HG03354 (cell line): ENCODE data around the gene PHRF1.

ENCODE experiments used
- ATAC-seq: cut with Tn5 transposase; IDR thresholded peaks from one replicate; pipeline ENCODE4 v1.9.1; 2021; ENCODE audit warnings: mild to moderate bottlenecking; ENCODE audit not compliant: unreplicated experiment, poor library complexity, severe bottlenecking

The PHRF1 gene

GRCh38 chr11:557328-558132, 18.7 kb upstream of the PHRF1 start:
- no peak for ATAC-seq

- no peak for ATAC-seq
Observed at GRCh38 chr11:558503-558902, 17.8 kb upstream of the PHRF1 start.

DNA sequence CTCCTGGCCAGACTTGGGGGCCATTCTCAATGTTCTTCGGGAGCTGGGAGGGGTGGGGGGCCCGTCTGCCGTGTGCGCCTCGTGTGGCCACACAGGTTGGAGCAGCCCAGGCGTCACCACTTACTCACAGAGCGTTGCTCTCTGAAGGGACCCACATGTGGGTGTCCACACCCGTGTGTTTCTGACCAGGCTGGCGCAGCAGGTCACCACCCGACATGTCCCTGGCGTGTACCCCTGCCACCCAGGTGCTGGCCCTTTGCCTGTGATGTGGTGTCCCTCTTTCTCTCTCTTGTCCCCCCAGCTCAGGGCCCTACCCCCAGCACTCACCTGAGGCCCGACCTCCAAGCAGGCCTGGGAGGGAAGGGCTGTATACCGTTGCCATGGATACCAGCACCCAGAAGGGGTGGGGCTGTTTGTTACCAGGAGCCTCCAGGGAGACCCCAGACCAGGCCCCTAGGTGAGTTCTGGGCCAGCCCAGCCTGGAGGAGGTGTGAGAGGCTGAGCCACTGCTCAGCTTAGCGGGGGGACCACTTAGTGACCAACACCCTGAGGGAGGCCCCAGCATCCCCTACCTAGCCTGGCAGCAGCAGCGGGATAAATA, 17.1 kb upstream of the PHRF1 start:
- ATAC-seq = no peak

- no peak for ATAC-seq
Observed at GRCh38 chr11:559712-560304, 16.5 kb upstream of the PHRF1 start.

- ATAC-seq = peak; percentile 82
Observed at GRCh38 chr11:560305-561147, 15.7 kb upstream of the PHRF1 start, which contains the start of the genes LMNTD2 and RASSF7. LMNTD2 (minus strand) TSS chr11:560738; CDS start chr11:560716, 22 bp downstream. RASSF7 (plus strand) TSS chr11:560970; CDS start chr11:561769, 799 bp downstream.

DNA sequence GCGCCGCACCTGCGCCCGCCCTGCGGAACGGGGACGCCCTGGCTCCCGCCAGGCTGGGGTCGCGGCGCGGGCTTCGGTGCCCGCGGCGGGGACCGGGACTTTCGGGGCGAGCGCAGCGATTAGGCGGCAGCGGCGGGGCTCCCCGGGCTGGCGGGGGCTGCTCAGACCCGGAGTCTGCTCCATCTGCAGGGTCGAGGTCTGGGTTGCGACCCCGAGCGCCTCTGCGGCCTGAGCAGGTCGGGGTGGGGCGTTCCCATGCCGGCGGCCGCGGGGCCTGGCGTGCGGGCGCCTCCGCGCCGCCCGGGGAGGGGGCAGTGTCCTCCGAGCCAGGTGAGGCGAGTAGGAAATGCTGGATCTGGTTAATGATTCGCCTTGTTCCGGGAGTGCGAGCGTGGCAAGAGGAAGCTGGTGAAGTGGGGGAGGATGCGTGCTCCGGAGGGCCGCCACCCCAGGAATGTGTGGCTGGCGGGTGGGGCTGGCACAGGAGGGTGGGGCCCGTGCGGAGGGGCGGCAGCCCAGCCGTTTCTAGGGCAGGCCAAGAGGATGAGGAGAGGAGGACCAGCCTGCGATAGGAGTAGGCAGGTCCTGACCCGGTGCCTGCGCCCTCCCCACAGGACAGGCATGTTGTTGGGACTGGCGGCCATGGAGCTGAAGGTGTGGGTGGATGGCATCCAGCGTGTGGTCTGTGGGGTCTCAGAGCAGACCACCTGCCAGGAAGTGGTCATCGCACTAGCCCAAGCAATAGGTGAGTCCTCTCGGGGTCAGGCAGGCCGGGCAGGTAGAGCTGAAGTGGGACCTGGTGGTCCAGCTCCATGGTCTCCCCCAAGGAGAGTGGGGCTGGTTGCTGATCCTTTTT, 14.9 kb upstream of the PHRF1 start:
- ATAC-seq = peak; percentile 42

DNA sequence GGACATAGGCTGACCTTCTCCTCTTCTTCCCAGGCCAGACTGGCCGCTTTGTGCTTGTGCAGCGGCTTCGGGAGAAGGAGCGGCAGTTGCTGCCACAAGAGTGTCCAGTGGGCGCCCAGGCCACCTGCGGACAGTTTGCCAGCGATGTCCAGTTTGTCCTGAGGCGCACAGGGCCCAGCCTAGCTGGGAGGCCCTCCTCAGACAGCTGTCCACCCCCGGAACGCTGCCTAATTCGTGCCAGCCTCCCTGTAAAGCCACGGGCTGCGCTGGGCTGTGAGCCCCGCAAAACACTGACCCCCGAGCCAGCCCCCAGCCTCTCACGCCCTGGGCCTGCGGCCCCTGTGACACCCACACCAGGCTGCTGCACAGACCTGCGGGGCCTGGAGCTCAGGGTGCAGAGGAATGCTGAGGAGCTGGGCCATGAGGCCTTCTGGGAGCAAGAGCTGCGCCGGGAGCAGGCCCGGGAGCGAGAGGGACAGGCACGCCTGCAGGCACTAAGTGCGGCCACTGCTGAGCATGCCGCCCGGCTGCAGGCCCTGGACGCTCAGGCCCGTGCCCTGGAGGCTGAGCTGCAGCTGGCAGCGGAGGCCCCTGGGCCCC, 14.1 kb upstream of the PHRF1 start:
- no peak for ATAC-seq

GRCh38 chr11:563066-563811, 13.0 kb upstream of the PHRF1 start:
- no peak for ATAC-seq

- no peak for ATAC-seq
Observed at GRCh38 chr11:563812-564578, 12.3 kb upstream of the PHRF1 start.

- ATAC-seq = no peak
Observed at GRCh38 chr11:565921-566509, 10.3 kb upstream of the PHRF1 start.

GRCh38 chr11:567011-567628, 9.2 kb upstream of the PHRF1 start:
- no peak for ATAC-seq

- ATAC-seq = peak; percentile 2
Observed at GRCh38 chr11:567629-568292, 8.5 kb upstream of the PHRF1 start.

DNA sequence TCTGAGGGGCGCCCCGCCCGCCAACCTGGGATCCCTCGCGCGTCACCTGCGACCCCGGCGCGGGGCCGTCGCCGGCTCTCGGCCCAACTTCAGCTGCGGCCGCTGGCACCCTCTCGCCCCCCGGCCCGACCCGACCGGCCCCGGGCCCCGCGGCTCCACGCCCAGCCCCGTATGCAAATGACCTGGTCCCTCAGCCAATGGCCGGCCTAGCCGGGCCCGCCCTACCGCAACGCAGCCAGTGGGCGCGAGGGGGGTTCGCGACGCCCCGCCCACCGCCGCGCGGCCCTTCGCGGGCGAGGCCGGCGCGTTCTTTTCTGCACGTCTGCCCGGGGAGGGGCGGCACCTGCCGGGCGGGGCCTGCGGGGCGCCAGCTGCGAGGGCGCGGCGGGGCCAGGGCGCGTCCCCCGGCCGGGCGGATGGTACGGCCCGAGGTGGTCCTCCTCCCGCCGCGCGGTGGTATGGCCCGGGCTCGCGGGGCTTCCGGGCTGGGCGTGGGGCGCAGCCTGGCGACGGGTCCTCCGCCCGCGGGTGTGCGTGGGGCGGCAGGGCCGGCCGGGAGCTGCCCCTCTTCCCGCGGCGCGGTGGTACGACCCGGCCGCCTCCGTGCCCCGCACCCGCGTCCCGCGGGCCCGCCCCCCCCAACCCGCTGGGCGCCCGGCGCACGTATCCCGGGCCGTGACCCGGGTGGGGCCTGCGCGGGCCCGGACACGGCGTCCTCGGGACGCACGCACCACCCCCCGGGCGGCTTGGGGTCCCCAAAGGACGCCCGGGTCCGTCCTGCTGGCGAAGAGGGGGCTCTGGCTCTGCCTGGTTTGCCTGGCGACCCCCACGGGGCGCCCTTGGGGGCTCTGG, 7.7 kb upstream of the PHRF1 start:
- peak; percentile 87 for ATAC-seq

DNA sequence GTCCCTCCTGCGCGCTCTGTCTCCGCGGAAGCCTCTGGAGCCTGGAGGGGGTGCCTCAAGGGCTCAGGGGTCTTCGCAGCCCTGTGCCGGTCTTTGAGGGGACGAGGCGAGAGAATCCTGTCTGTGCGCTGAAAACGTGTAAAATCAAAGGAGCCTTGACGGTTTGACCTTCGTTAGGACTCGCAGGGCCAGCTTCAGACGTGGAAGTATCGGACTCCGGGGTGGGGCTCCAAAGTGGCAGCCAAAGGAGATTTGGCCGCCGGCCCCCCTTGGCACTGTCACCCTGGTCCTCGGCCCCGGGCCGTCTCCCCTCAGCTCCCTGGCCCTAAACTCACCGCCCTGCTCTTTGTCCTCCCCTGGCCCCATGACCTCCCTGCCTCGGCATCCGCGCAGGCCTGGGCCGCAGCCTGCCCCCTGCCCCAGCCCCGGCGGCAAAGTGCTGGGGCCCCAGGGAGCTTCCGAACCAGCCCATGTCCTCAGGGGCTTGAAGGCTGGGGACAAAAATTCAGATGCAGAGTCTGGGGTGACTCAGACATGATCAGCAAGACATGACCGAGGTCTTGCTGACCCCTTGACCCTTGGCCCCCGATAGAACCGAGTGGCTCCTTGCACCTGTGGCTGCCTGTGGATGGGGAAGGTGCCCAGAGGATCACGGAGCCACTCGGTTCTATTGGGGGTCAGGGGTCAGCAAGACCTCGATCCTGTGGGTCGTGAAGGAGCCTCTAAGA, 6.9 kb upstream of the PHRF1 start:
- ATAC-seq = no peak

DNA sequence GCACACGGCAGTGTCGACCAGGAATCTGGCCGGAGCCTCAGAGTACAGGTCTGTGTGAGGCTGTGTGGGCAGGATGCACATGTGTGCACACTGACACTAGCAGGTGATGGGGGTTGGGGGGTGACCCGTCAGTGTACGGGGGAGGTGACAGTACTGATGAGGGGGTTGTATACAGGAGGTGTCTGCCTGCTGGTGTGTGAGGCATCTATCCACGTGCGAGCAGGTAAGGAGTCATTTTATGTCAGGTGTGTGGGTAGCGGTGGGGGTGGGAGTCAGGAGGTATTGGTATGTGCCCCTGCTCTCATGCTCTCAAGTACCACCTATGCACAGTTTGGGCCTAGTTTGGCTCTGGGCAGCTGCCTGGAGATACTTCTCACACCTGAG, 4.5 kb upstream of the PHRF1 start:
- no peak for ATAC-seq
